Prostate gland (tissue), 2 donors: ENCODE results near the gene TUBE1. TPM values are rescaled to one million over a fixed set of nuclear protein-coding genes. Genes with fewer than 3 reads are reported as not detected.
"Not testable (repeated sequence)": the region's sequence is repeated elsewhere in the genome, so short reads cannot be mapped to it uniquely, and the experiment has no call there.

ENCODE experiments used
- DNase-seq: peaks from one replicate; pipeline ENCODE4 v3.0.0-alpha.2; 2019; ENCODE audit warnings: low spot score
- H3K27ac ChIP-seq, 2 donors: fragments of 200-600 bp; sonication (generic); 2 replicates each; pipeline ENCODE4 v1.5.1; 2017 to 2019
- H3K27me3 ChIP-seq: fragments of 200-600 bp; sonication (generic); replicated peaks from 2 replicates; pipeline ENCODE4 v1.5.1; 2019; ENCODE audit not compliant: insufficient read depth
- H3K36me3 ChIP-seq, 2 donors: fragments of 200-600 bp; sonication (generic); 1 replicate in 1 of 2; 2 replicates in 1 of 2; pipeline versions ENCODE4 v1.5.1 to v1.8.1; 2017 to 2019
- H3K4me1 ChIP-seq: fragments of 200-600 bp; sonication (generic); replicated peaks from 2 replicates; pipeline ENCODE4 v1.5.1; 2019
- H3K4me3 ChIP-seq, 2 donors: fragments of 200-600 bp; sonication (generic); 2 replicates each; pipeline ENCODE4 v1.5.1; 2017 to 2019
- H3K9me3 ChIP-seq: fragments of 200-600 bp; sonication (generic); 2 replicates; pipeline ENCODE4 v1.5.1; 2017
- POLR2A ChIP-seq: fragments of 450-650 bp; IDR thresholded peaks from one replicate; pipeline ENCODE4 v1.6.1; 2016; ENCODE audit warnings: antibody characterized with exemption, mild to moderate bottlenecking
- POLR2AphosphoS5 ChIP-seq: sonication (generic); formaldehyde crosslinking; IDR thresholded peaks from one replicate; pipeline ENCODE4 v1.6.1; 2017; ENCODE audit warnings: antibody characterized with exemption
- WGBS: methylation state at CpG from one replicate; pipeline ENCODE4 v1.1.5; 2018; 5-methylcytosine and 5-hydroxymethylcytosine counted together
- intact Hi-C: fragments of 100-400 bp; cut with DNase I; formaldehyde crosslinking; loops from one replicate; pipeline ENCODE4 v1.14.2; 2022
- total RNA-seq, 2 donors: library from RNA; depleted of rRNA; stranded (reverse); fragments of >200 nt; gene quantifications; one replicate each; pipeline ENCODE4 v1.1.0, GENCODE V29; 2016
- TF ChIP-seq, protein P1 (sequence below), 4 experiments: fragments of 200-600 bp in 2 of 4; fragments of 450-650 bp in 2 of 4; sonication (generic) in 2 of 4; IDR thresholded peaks; 1 replicate in 3 of 4; 2 replicates in 1 of 4; pipeline ENCODE4 v1.5.1; 2016 to 2019; ENCODE audit warnings: antibody characterized with exemption in 4 of 4, mild to moderate bottlenecking in 2 of 4, moderate library complexity in 2 of 4

TUBE1 gene
- total RNA-seq, 2 donors from 2014 or later = 20.5 to 36.8 TPM

DNA sequence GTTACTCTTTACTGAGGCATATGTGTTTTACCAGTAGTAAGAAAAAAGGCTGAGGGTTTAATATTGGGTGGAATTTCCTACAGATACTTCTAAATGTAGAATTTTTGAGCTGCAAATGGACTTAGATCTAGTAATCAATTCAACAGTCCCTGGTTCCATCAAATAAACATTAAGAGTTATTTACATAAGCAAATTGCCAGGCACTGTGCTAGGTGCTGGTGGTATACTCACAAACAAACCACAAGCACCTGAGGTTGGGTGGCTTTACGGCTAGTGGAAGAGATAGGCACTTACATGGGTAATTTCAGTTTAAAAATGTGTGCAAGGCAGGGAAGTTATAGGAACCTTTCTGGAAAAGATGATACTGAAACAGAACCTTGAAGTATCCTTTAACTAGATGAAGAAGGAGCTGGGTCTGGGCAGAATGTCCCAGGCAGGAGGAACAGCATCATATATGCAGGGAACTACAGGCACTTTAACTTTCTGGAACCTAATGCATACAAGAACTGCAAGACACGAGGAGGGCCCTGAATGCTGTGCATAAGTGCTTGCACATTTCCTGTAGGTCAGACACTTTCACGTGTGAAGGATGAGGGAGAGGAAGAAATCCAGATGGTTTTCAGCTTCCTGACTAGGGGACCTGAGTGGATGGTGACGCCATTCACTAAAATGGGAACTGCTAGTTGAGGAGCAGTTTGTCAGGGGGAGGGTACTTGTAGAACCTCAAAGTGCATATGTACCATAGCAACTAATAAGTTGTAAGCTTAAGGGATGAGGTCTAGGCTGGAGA, 28.8 kb downstream of the TUBE1 start:
- intact Hi-C loops = no loop called here
- H3K4me3 ChIP-seq = no peak overlapping the region
- no peak overlapping the region for H3K27ac ChIP-seq
- no peaks in the 10 kb centered on the region for H3K9me3 ChIP-seq
- H3K27me3 ChIP-seq = no peaks in the 10 kb centered on the region
- H3K4me1 ChIP-seq = no peaks in the 10 kb centered on the region
- 76% methylated on average over 4 of the region's 4 CpGs for WGBS
- no peaks in the 10 kb centered on the region for H3K36me3 ChIP-seq
- DNase-seq = no peak
- TF ChIP-seq POLR2A = no peak
- TF ChIP-seq, protein P1, sequence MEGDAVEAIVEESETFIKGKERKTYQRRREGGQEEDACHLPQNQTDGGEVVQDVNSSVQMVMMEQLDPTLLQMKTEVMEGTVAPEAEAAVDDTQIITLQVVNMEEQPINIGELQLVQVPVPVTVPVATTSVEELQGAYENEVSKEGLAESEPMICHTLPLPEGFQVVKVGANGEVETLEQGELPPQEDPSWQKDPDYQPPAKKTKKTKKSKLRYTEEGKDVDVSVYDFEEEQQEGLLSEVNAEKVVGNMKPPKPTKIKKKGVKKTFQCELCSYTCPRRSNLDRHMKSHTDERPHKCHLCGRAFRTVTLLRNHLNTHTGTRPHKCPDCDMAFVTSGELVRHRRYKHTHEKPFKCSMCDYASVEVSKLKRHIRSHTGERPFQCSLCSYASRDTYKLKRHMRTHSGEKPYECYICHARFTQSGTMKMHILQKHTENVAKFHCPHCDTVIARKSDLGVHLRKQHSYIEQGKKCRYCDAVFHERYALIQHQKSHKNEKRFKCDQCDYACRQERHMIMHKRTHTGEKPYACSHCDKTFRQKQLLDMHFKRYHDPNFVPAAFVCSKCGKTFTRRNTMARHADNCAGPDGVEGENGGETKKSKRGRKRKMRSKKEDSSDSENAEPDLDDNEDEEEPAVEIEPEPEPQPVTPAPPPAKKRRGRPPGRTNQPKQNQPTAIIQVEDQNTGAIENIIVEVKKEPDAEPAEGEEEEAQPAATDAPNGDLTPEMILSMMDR (IDR thresholded peaks at IDR 0.05) = no peak
- TF ChIP-seq POLR2AphosphoS5 = no peak

- no peaks in the 10 kb centered on the region for H3K4me1 ChIP-seq
- H3K27ac ChIP-seq = no peak overlapping the region
- no peaks in the 10 kb centered on the region for H3K9me3 ChIP-seq
- no peaks in the 10 kb centered on the region for H3K36me3 ChIP-seq
- intact Hi-C loops = no loop called here
- no peak for DNase-seq
- no peak for TF ChIP-seq POLR2A
- TF ChIP-seq, protein P1 (IDR thresholded peaks at IDR 0.05) = no peak
- TF ChIP-seq POLR2AphosphoS5 = no peak
- no peak overlapping the region for H3K4me3 ChIP-seq
- WGBS = 38% methylated on average over 10 of the region's 10 CpGs
- H3K27me3 ChIP-seq = no peaks in the 10 kb centered on the region
Measured at GRCh38 chr6:112054555-112055190, 32.6 kb downstream of the TUBE1 start.

GRCh38 chr6:112054001-112054400, 33.3 kb downstream of the TUBE1 start, which contains the start of gene CCN6:
TSS of gene CCN6 (plus strand) at chr6:112054104. CDS start at chr6:112054358, 254 bp downstream.
- H3K27me3 ChIP-seq = no peaks in the 10 kb centered on the region
- TF ChIP-seq, protein P1 (IDR thresholded peaks at IDR 0.05) = no peak
- TF ChIP-seq POLR2AphosphoS5 = no peak
- no peak for TF ChIP-seq POLR2A
- no peak for DNase-seq
- intact Hi-C loops = no loop called here
- 58% methylated on average over 12 of the region's 12 CpGs for WGBS
- H3K27ac ChIP-seq = no peak within 1 kb of the TSS
- H3K36me3 ChIP-seq = no peaks in the 10 kb centered on the region
- no peak within 1 kb of the TSS for H3K4me3 ChIP-seq
- H3K4me1 ChIP-seq = no peaks in the 10 kb centered on the region
- no peaks in the 10 kb centered on the region for H3K9me3 ChIP-seq

DNA sequence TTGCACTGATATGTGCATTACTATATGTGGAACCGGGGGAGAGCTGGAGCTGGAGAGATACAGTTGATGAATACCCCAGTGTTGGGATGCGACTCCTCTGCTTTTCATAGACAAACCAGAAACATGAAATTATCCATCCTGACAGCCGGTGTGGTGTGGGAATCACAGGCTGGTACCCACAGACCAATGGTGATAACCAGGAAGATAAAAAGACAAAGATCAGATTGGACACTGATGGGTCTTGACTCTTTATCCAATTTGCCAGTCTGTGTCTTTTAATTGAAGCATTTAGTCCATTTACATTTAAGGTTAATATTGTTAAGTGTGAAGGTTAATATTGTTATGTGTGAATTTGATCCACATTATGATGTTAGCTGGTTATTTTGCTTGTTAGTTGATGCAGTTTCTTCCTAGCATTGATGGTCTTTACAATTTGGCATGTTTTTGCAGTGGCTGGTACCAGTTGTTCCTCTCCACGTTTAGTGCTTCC, 36.0 kb downstream of the TUBE1 start:
- DNase-seq, H3K27me3 ChIP-seq, intact Hi-C loops, H3K4me3 ChIP-seq, H3K36me3 ChIP-seq, H3K27ac ChIP-seq, H3K4me1 ChIP-seq, H3K9me3 ChIP-seq: not testable (repeated sequence)
- WGBS = 82% methylated on average over 4 of the region's 4 CpGs

- 93% methylated on average over 5 of the region's 5 CpGs for WGBS
- no peak for TF ChIP-seq POLR2AphosphoS5
- no peak for TF ChIP-seq POLR2A
- TF ChIP-seq, protein P1 (IDR thresholded peaks at IDR 0.05) = no peak
- H3K36me3 ChIP-seq = no peaks in the 10 kb centered on the region
- DNase-seq = no peak
- H3K27me3 ChIP-seq = no peaks in the 10 kb centered on the region
- no peak overlapping the region for H3K27ac ChIP-seq
- H3K4me1 ChIP-seq = no peaks in the 10 kb centered on the region
- H3K9me3 ChIP-seq = no peaks in the 10 kb centered on the region
- H3K4me3 ChIP-seq = no peak overlapping the region
- intact Hi-C loops = no loop called here
Measured at GRCh38 chr6:112050429-112050828, 36.9 kb downstream of the TUBE1 start.
